Cardiac fibroblast (primary cell): ENCODE data around the gene DESI1.

Source experiments
- DNase-seq, 2 donors: peaks; one replicate each; pipeline versions ENCODE4 v3.0.0 to v3.0.0-alpha.2; 2010; ENCODE audit warnings: low read depth in 2 of 2
- H3K4me3 ChIP-seq, 2 donors: replicated peaks in 1 of 2; 1 replicate in 1 of 2; 2 replicates in 1 of 2; pipeline ENCODE4 v1.5.1; 2011; ENCODE audit warnings: low read depth in 2 of 2, low read length in 2 of 2, mild to moderate bottlenecking in 2 of 2, moderate library complexity in 1 of 2
- CTCF ChIP-seq: IDR thresholded peaks from one replicate; pipeline ENCODE4 v1.5.1; 2011; ENCODE audit warnings: low read depth, mild to moderate bottlenecking, low read length, inconsistent platforms

The DESI1 gene

GRCh38 chr22:41587347-41587723 is 33.5 kb downstream of the DESI1 start:
- TF ChIP-seq CTCF, result no peak
- no peak for DNase-seq
- no peak overlapping the region for H3K4me3 ChIP-seq

DNA sequence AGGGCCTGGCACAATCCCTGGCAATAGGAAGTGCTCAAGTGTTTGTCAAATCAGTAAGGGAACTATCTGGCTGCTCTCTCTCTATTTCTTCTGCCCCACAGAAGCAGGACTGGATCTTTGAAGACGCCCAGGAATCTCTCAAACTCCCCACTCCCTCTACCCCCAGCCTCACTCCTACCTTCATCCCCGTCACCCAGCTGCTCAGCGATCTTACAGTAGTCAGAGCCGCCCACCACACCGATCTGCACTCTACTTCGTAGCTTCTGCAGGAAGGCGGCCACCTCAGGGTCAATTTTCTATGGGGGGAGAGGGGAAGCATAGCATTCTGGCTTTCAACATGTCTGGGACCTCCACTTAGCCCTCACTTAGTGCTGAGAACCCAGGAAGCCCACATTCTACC is 34.9 kb downstream of the DESI1 start:
- no peak for TF ChIP-seq CTCF
- H3K4me3 ChIP-seq, result no peak overlapping the region
- no peak for DNase-seq

DNA sequence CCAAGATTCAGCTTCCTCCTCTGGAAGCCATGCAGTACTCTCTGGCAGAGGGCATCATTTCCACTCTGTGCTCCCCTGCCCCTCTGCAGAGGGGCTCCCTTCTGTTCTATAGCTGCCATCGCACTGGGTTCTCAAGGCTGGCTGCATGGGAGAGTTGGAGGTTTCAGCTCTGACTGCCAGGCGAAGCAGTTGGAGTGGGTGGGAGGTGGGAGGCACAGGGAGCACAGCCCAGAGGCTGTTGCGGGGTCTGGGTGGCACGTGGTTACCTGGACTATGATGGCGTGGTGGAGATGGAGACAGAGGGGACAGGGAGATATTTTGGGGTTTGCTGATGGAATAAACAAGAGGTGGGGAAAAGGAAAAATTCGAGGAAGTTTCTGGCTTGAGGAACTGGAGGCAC is 36.0 kb downstream of the DESI1 start:
- H3K4me3 ChIP-seq, result no peak overlapping the region
- no peak for TF ChIP-seq CTCF
- DNase-seq, result no peak

- no peak for TF ChIP-seq CTCF
- H3K4me3 ChIP-seq, result no peak overlapping the region
- DNase-seq, result no peak
Measured at GRCh38 chr22:41582694-41583093, 38.1 kb downstream of the DESI1 start.

DNA sequence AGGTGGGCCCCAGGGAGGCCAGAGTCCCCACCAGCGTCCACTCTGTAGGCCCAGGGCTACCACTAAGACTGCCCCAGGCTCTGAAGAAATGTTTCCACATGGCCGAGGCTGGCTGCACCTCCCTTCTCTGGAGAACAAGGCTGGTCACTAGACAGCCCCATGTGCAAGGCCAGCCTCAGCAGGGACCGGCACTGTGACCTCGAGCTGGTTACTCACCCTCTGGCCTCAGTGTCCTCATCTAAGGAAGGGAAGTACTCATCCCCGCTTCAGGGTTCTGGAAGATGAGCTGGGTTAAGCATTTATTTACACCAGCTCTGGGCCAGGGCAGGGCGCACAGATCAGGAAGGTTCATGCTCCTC is 40.9 kb downstream of the DESI1 start:
- H3K4me3 ChIP-seq, result no peak overlapping the region
- no peak for DNase-seq
- TF ChIP-seq CTCF, result no peak

DNA sequence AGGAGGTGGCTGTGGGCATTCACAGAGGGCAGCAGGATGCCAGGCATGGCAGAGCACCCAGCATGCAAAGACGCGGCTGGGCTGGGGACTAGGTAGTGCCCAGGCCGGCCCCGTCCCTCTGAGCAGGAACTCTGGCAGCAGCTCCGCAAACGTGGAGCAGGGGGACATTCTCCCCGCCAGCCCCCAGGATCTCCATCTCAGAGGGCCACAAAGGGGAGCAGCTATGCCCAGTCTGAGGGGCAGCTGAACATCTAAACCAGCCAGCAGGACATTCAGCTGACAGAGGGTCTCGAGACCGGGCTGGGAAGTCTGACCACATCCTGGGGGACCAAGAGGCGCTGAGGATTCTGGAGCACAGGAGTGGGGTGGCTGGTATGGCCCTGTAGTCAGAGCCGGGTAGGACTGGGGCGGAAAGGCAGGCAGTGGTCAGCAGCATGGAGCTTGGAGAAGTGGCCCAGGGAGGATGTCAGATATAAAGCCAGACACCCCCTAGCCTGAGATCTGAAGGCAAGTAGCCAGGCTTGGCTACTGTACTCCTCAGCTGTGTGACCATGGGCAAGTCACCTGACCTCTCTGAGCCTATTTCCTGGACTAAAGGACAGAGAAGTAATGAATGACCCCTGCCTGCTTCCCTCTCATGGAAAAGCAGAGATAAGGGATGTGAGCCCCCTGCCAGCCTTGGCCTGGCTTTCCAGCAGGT is 41.4 kb downstream of the DESI1 start:
- no peak for DNase-seq
- no peak for TF ChIP-seq CTCF
- H3K4me3 ChIP-seq, result no peak overlapping the region

GRCh38 chr22:41578818-41579217 is 42.0 kb downstream of the DESI1 start:
- no peak overlapping the region for H3K4me3 ChIP-seq
- no peak for DNase-seq
- TF ChIP-seq CTCF, result no peak
